ENCODE results near the gene DVL2.

Gene DVL2

GRCh38 chr17:7254511-7254910 is 20.2 kb upstream of the DVL2 start:
- DNase-seq (ENCODE audit: low spot score) = no peak

GRCh38 chr17:7253082-7253481 is 18.8 kb upstream of the DVL2 start:
- no peak for DNase-seq (ENCODE audit: low spot score)
- in situ Hi-C loops (cut with MboI; ENCODE audit: low pct_unique_long_range_greater_than_20kb, low sequenced_read_pairs, unreplicated experiment) = no loop called here
- no peak for TF ChIP-seq CTCF (IDR thresholded peaks at IDR 0.05; ENCODE audit: extremely low read depth, insufficient read depth, missing control alignments)

More at GRCh38 chr17:7254511-7254910, 20.2 kb upstream of the DVL2 start:
- in situ Hi-C loops (cut with MboI; ENCODE audit: low pct_unique_long_range_greater_than_20kb, low sequenced_read_pairs, unreplicated experiment) = no loop called here
- no peak for TF ChIP-seq CTCF (IDR thresholded peaks at IDR 0.05; ENCODE audit: extremely low read depth, insufficient read depth, missing control alignments)

GRCh38 chr17:7252176-7253043 is 18.1 kb upstream of the DVL2 start, which contains the start of gene ELP5:
Gene ELP5, plus strand, starts transcription at chr17:7252215. Its CDS starts 336 bp downstream, at chr17:7252551.
- DNase-seq (ENCODE audit: low spot score) = peak; percentile 91
- in situ Hi-C loops (cut with MboI; ENCODE audit: low pct_unique_long_range_greater_than_20kb, low sequenced_read_pairs, unreplicated experiment) = no loop called here
- peak; percentile 44 for TF ChIP-seq CTCF (IDR thresholded peaks at IDR 0.05; ENCODE audit: extremely low read depth, insufficient read depth, missing control alignments)

GRCh38 chr17:7251661-7252175 is 17.4 kb upstream of the DVL2 start, which contains the start of gene CTDNEP1:
Gene CTDNEP1, minus strand, starts transcription at chr17:7251734. Its CDS starts 438 bp downstream, at chr17:7251296.
- DNase-seq (ENCODE audit: low spot score) = peak; percentile 99
- in situ Hi-C loops (cut with MboI; ENCODE audit: low pct_unique_long_range_greater_than_20kb, low sequenced_read_pairs, unreplicated experiment) = no loop called here
- no peak for TF ChIP-seq CTCF (IDR thresholded peaks at IDR 0.05; ENCODE audit: extremely low read depth, insufficient read depth, missing control alignments)

GRCh38 chr17:7250695-7251627 is 16.6 kb upstream of the DVL2 start:
- DNase-seq (ENCODE audit: low spot score) = no peak
- in situ Hi-C loops (cut with MboI; ENCODE audit: low pct_unique_long_range_greater_than_20kb, low sequenced_read_pairs, unreplicated experiment) = no loop called here
- no peak for TF ChIP-seq CTCF (IDR thresholded peaks at IDR 0.05; ENCODE audit: extremely low read depth, insufficient read depth, missing control alignments)

- no peak for TF ChIP-seq CTCF (IDR thresholded peaks at IDR 0.05; ENCODE audit: extremely low read depth, insufficient read depth, missing control alignments)
- in situ Hi-C loops (cut with MboI; ENCODE audit: low pct_unique_long_range_greater_than_20kb, low sequenced_read_pairs, unreplicated experiment) = no loop called here
- no peak for DNase-seq (ENCODE audit: low spot score)
These were observed 15.5 kb upstream of the DVL2 start for GRCh38 chr17:7249830-7250229.
